CD8-positive, alpha-beta memory T cell (primary cell): Measurements from ENCODE around the gene MTG2. TPM values are rescaled to one million over a fixed set of nuclear protein-coding genes. Genes with fewer than 3 reads are reported as not detected.
A peak's percentile ranks its signal among the peaks of the same experiment; 100 is the strongest.

Experiments
- CTCF ChIA-PET: fragments of 350-600 bp; sonication (Branson Sonifier 250); formaldehyde crosslinking; loops from one replicate; lab custom pipeline; 2021; ENCODE audit warnings: antibody characterized with exemption; lab: Charles Lee
- POLR2A ChIA-PET: fragments of 350-600 bp; sonication (Branson Sonifier 250); formaldehyde crosslinking; loops from one replicate; lab custom pipeline; 2021; ENCODE audit warnings: antibody characterized with exemption; lab: Charles Lee
- DNase-seq, 5 donors: peaks; one replicate each; pipeline versions ENCODE4 v3.0.0 to v3.0.0-alpha.2; 2020 to 2022; ENCODE audit warnings: mixed read lengths in 1 of 5
- H3K27ac ChIP-seq: one replicate; pipeline ENCODE4 v1.7.0; 2013; ENCODE audit warnings: low read depth, mild to moderate bottlenecking, low read length, moderate library complexity
- H3K27me3 ChIP-seq: 2 replicates; pipeline ENCODE4 v1.7.0; 2013; ENCODE audit warnings: low read length, mild to moderate bottlenecking; ENCODE audit not compliant: insufficient read depth, poor library complexity, severe bottlenecking
- H3K36me3 ChIP-seq: 2 replicates; pipeline ENCODE4 v1.7.0; 2013; ENCODE audit warnings: mild to moderate bottlenecking, low read length, moderate library complexity; ENCODE audit not compliant: insufficient read depth
- H3K4me1 ChIP-seq: 2 replicates; pipeline ENCODE4 v1.7.0; 2013; ENCODE audit warnings: mild to moderate bottlenecking, low read length, moderate library complexity; ENCODE audit not compliant: insufficient read depth
- H3K4me3 ChIP-seq: 2 replicates; pipeline ENCODE4 v1.7.0; 2013; ENCODE audit warnings: mild to moderate bottlenecking, low read length
- H3K9me3 ChIP-seq: 2 replicates; pipeline ENCODE4 v1.7.0; 2013; ENCODE audit warnings: mild to moderate bottlenecking, low read length
- H3K27ac Mint-ChIP-seq, 8 donors: one replicate each; pipeline ENCODE4 v1.8.0; 2020 to 2021; ENCODE audit warnings: mixed read lengths in 8 of 8, mild to moderate bottlenecking in 6 of 8, inconsistent platforms in 3 of 8, moderate library complexity in 3 of 8
- H3K27me3 Mint-ChIP-seq, 2 donors: one replicate each; pipeline ENCODE4 v1.8.0; 2020 to 2021; ENCODE audit warnings: mixed read lengths in 2 of 2, mild to moderate bottlenecking in 1 of 2, moderate library complexity in 1 of 2
- H3K36me3 Mint-ChIP-seq, 3 donors: one replicate each; pipeline ENCODE4 v1.8.0; 2020 to 2021; ENCODE audit warnings: mixed read lengths in 3 of 3, inconsistent platforms in 1 of 3, mild to moderate bottlenecking in 1 of 3
- H3K4me1 Mint-ChIP-seq, 3 donors: one replicate each; pipeline ENCODE4 v1.8.0; 2020 to 2021; ENCODE audit warnings: mixed read lengths in 3 of 3, inconsistent platforms in 1 of 3, mild to moderate bottlenecking in 1 of 3
- H3K4me3 Mint-ChIP-seq, 7 donors: one replicate each; pipeline ENCODE4 v1.8.0; 2020 to 2021; ENCODE audit warnings: mixed read lengths in 7 of 7, mild to moderate bottlenecking in 6 of 7, moderate library complexity in 4 of 7, inconsistent platforms in 2 of 7
- H3K9me3 Mint-ChIP-seq, 5 donors: one replicate each; pipeline ENCODE4 v1.8.0; 2020 to 2022; ENCODE audit warnings: mixed read lengths in 5 of 5, mild to moderate bottlenecking in 3 of 5, moderate library complexity in 2 of 5, inconsistent platforms in 1 of 5
- polyA plus RNA-seq: library from polyadenylated mRNA; unstranded; fragments of 300-500 nt; fragmentation: Illumina TruSeq; gene quantifications from one replicate; pipeline ENCODE4 v1.2.3, GENCODE V29; 2021
- total RNA-seq, 2 experiments: library from RNA; stranded (reverse); gene quantifications; one replicate each; pipeline ENCODE4 v1.2.3, GENCODE V29; 2021

The MTG2 gene
- 10 to 100 TPM; 44.6 to 45.9 TPM for total RNA-seq
- 19.0 TPM for polyA plus RNA-seq

GRCh38 chr20:62182469-62183425, at the start of gene MTG2:
TSS of gene MTG2 (plus strand) at chr20:62183028. CDS start at chr20:62193421, 10,393 bp downstream.
- peak within 1 kb of the TSS; percentile 90 to 97 (median 93) for H3K4me3 Mint-ChIP-seq
- Histone ChIP-seq H3K4me1 (peaks cover 14% of the 10 kb centered on the region), H3K27me3 (no peaks in the 10 kb centered on the region), H3K27ac (peak within 1 kb of the TSS; percentile 93), H3K4me3 (peak within 1 kb of the TSS; percentile 70), H3K9me3 (no peaks in the 10 kb centered on the region), H3K36me3 (no peaks in the 10 kb centered on the region)
- CTCF ChIA-PET = no interaction called here
- peak within 1 kb of the TSS; percentile 95 to 98 (median 96) for H3K27ac Mint-ChIP-seq
- no peaks in the 10 kb centered on the region for H3K9me3 Mint-ChIP-seq
- H3K27me3 Mint-ChIP-seq = peaks cover 0 to 1% of the 10 kb centered on the region in 2 donors
- peaks cover 0 to 15% (median 0%) of the 10 kb centered on the region in 3 donors for H3K36me3 Mint-ChIP-seq
- DNase-seq = peak; percentile 91 to 96 (median 91)
- POLR2A ChIA-PET = interaction anchor here (0.9 to 1.9 kb wide), 3 partner anchors 61 to 117 kb away, joined by 3 to 8 read pairs (median 5); partner anchors contain the start of genes LSM14B and TAF4
- H3K4me1 Mint-ChIP-seq = peaks cover 31 to 53% (median 43%) of the 10 kb centered on the region in 3 donors

GRCh38 chr20:62133051-62133845, 49.6 kb upstream of the MTG2 start:
- ChIA-PET CTCF (interaction anchor here (1.9 to 7.0 kb wide), 2 partner anchors 67 to 123 kb away, joined by 3 to 60 read pairs; no protein-coding TSS in a partner anchor), POLR2A (interaction anchor here (3.4 kb wide), 1 partner anchor 67 kb away, joined by 9 read pairs; the partner anchor contains the start of gene TAF4)
- Histone ChIP-seq H3K4me1 (no peaks in the 10 kb centered on the region), H3K4me3 (no peak overlapping the region), H3K27ac (no peak overlapping the region), H3K36me3 (peaks cover 84% of the 10 kb centered on the region), H3K27me3 (no peaks in the 10 kb centered on the region), H3K9me3 (no peaks in the 10 kb centered on the region)
- no peaks in the 10 kb centered on the region for H3K9me3 Mint-ChIP-seq
- DNase-seq = no peak
- peaks cover 6 to 99% (median 20%) of the 10 kb centered on the region in 3 donors for H3K36me3 Mint-ChIP-seq
- H3K27ac Mint-ChIP-seq = peak overlapping the region in 6 of 8 donors; percentile 50 to 85 (median 76)
- peaks cover 16 to 35% (median 31%) of the 10 kb centered on the region in 3 donors for H3K4me1 Mint-ChIP-seq
- H3K4me3 Mint-ChIP-seq = no peak overlapping the region
- H3K27me3 Mint-ChIP-seq = no peaks in the 10 kb centered on the region

- Histone ChIP-seq H3K36me3 (peaks cover 85% of the 10 kb centered on the region), H3K4me1 (no peaks in the 10 kb centered on the region), H3K27ac (no peak overlapping the region), H3K9me3 (no peaks in the 10 kb centered on the region), H3K27me3 (no peaks in the 10 kb centered on the region), H3K4me3 (no peak overlapping the region)
- POLR2A ChIA-PET = interaction anchor here (0.6 to 3.4 kb wide), 4 partner anchors 10 to 115 kb away, joined by 4 to 9 read pairs (median 4); partner anchors contain the start of gene TAF4
- H3K4me1 Mint-ChIP-seq = peaks cover 18 to 33% (median 28%) of the 10 kb centered on the region in 3 donors
- DNase-seq = no peak
- peak overlapping the region; percentile 14 to 85 (median 57) for H3K27ac Mint-ChIP-seq
- H3K36me3 Mint-ChIP-seq = peaks cover 7 to 99% (median 21%) of the 10 kb centered on the region in 3 donors
- no peaks in the 10 kb centered on the region for H3K9me3 Mint-ChIP-seq
- H3K27me3 Mint-ChIP-seq = no peaks in the 10 kb centered on the region
- CTCF ChIA-PET = interaction anchor here (1.9 to 7.0 kb wide), 2 partner anchors 67 to 123 kb away, joined by 3 to 60 read pairs; no protein-coding TSS in a partner anchor
- H3K4me3 Mint-ChIP-seq = peak overlapping the region in 1 of 7 donors; percentile 27
Observed at GRCh38 chr20:62133864-62134263, 49.0 kb upstream of the MTG2 start.

GRCh38 chr20:62134735-62135231, 48.0 kb upstream of the MTG2 start:
- H3K27ac ChIP-seq = no peak overlapping the region
- CTCF ChIA-PET = interaction anchor here (1.8 to 7.0 kb wide), 3 partner anchors 10 to 124 kb away, joined by 3 to 60 read pairs (median 4); no protein-coding TSS in a partner anchor
- H3K27me3 ChIP-seq = no peaks in the 10 kb centered on the region
- no peak overlapping the region for H3K4me3 Mint-ChIP-seq
- H3K9me3 Mint-ChIP-seq = no peaks in the 10 kb centered on the region
- no peak overlapping the region for H3K4me3 ChIP-seq
- H3K4me1 ChIP-seq = no peaks in the 10 kb centered on the region
- no peak for DNase-seq
- peaks cover 18 to 38% (median 28%) of the 10 kb centered on the region in 3 donors for H3K4me1 Mint-ChIP-seq
- POLR2A ChIA-PET = interaction anchor here (1.0 to 3.4 kb wide), 2 partner anchors 9 to 69 kb away, joined by 4 to 9 read pairs; partner anchors contain the start of gene TAF4
- H3K36me3 ChIP-seq = peaks cover 87% of the 10 kb centered on the region
- peaks cover 7 to 99% (median 21%) of the 10 kb centered on the region in 3 donors for H3K36me3 Mint-ChIP-seq
- H3K27me3 Mint-ChIP-seq = no peaks in the 10 kb centered on the region
- H3K27ac Mint-ChIP-seq = peak overlapping the region in 2 of 8 donors; percentile 36 to 85
- H3K9me3 ChIP-seq = no peaks in the 10 kb centered on the region

GRCh38 chr20:62135573-62136266, 47.1 kb upstream of the MTG2 start:
- CTCF ChIA-PET = interaction anchor here (0.8 to 7.0 kb wide), 7 partner anchors 10 to 125 kb away, joined by 3 to 60 read pairs (median 4); no protein-coding TSS in a partner anchor
- POLR2A ChIA-PET = interaction anchor here (0.5 to 3.4 kb wide), 3 partner anchors 14 to 70 kb away, joined by 4 to 9 read pairs (median 6); partner anchors contain the start of genes LSM14B and TAF4
- Mint-ChIP-seq H3K9me3 (no peaks in the 10 kb centered on the region), H3K27ac (peak overlapping the region in 6 of 8 donors; percentile 36 to 91 (median 67)), H3K4me3 (no peak overlapping the region), H3K4me1 (peaks cover 24 to 48% (median 36%) of the 10 kb centered on the region in 3 donors), H3K27me3 (no peaks in the 10 kb centered on the region), H3K36me3 (peaks cover 7 to 99% (median 23%) of the 10 kb centered on the region in 3 donors)
- Histone ChIP-seq H3K36me3 (peaks cover 87% of the 10 kb centered on the region), H3K4me3 (no peak overlapping the region), H3K9me3 (no peaks in the 10 kb centered on the region), H3K4me1 (peaks cover 5% of the 10 kb centered on the region), H3K27me3 (no peaks in the 10 kb centered on the region), H3K27ac (no peak overlapping the region)
- DNase-seq = no peak

- Mint-ChIP-seq H3K4me1 (peaks cover 32 to 55% (median 44%) of the 10 kb centered on the region in 3 donors), H3K27ac (peak overlapping the region; percentile 71 to 96 (median 90)), H3K9me3 (no peaks in the 10 kb centered on the region), H3K27me3 (no peaks in the 10 kb centered on the region), H3K36me3 (peaks cover 7 to 97% (median 17%) of the 10 kb centered on the region in 3 donors), H3K4me3 (peak overlapping the region in 1 of 7 donors; percentile 49)
- Histone ChIP-seq H3K9me3 (no peaks in the 10 kb centered on the region), H3K27ac (no peak overlapping the region), H3K36me3 (peaks cover 82% of the 10 kb centered on the region), H3K4me3 (no peak overlapping the region), H3K4me1 (peaks cover 13% of the 10 kb centered on the region), H3K27me3 (no peaks in the 10 kb centered on the region)
- DNase-seq = peak; percentile 54 to 83 (median 66)
- POLR2A ChIA-PET = interaction anchor here (0.5 to 3.4 kb wide), 3 partner anchors 15 to 70 kb away, joined by 4 to 9 read pairs (median 6); partner anchors contain the start of genes LSM14B and TAF4
- CTCF ChIA-PET = interaction anchor here (0.8 to 7.0 kb wide), 7 partner anchors 11 to 126 kb away, joined by 3 to 60 read pairs (median 4); no protein-coding TSS in a partner anchor
Observed at GRCh38 chr20:62136283-62137091, 46.3 kb upstream of the MTG2 start.
